ENCODE measurements around the gene NUMA1.
A peak's percentile ranks its signal among the peaks of the same experiment; 100 is the strongest.

NUMA1 gene

GRCh38 chr11:72001834-72002591 is 78.3 kb downstream of the NUMA1 start:
- DNase-seq (ENCODE audit: low read depth): no peak

GRCh38 chr11:72001285-72001684 is 79.1 kb downstream of the NUMA1 start:
- no peak for DNase-seq (ENCODE audit: low read depth)

GRCh38 chr11:72000202-72000867 is 80.0 kb downstream of the NUMA1 start:
- DNase-seq (ENCODE audit: low read depth): no peak

- no peak for DNase-seq (ENCODE audit: low read depth)
Measured at GRCh38 chr11:71999798-72000197, 80.5 kb downstream of the NUMA1 start.

- no peak for DNase-seq (ENCODE audit: low read depth)
Measured at GRCh38 chr11:71999362-71999761, 81.0 kb downstream of the NUMA1 start.

- no peak for DNase-seq (ENCODE audit: low read depth)
Measured at GRCh38 chr11:71998649-71999310, 81.6 kb downstream of the NUMA1 start, which contains the start of gene IL18BP. Gene IL18BP, plus strand, starts transcription at chr11:71998909. Its CDS starts 1,076 bp downstream, at chr11:71999985.

- DNase-seq (ENCODE audit: low read depth): no peak
Measured at GRCh38 chr11:71998061-71998460, 82.3 kb downstream of the NUMA1 start.

- no peak for DNase-seq (ENCODE audit: low read depth)
Measured at GRCh38 chr11:71997594-71997993, 82.7 kb downstream of the NUMA1 start.

GRCh38 chr11:71996946-71997345 is 83.4 kb downstream of the NUMA1 start:
- DNase-seq (ENCODE audit: low read depth): no peak

- DNase-seq (ENCODE audit: low read depth): no peak
Measured at GRCh38 chr11:71996517-71996916, 83.8 kb downstream of the NUMA1 start.

- no peak for DNase-seq (ENCODE audit: low read depth)
Measured at GRCh38 chr11:71995726-71996291, 84.5 kb downstream of the NUMA1 start.

GRCh38 chr11:71994786-71995185 is 85.6 kb downstream of the NUMA1 start:
- no peak for DNase-seq (ENCODE audit: low read depth)

GRCh38 chr11:71992136-71992730 is 88.1 kb downstream of the NUMA1 start:
- DNase-seq (ENCODE audit: low read depth): no peak

- no peak for DNase-seq (ENCODE audit: low read depth)
Measured at GRCh38 chr11:71991494-71991893, 88.8 kb downstream of the NUMA1 start.

- no peak for DNase-seq (ENCODE audit: low read depth)
Measured at GRCh38 chr11:71990701-71991100, 89.6 kb downstream of the NUMA1 start.

- DNase-seq (ENCODE audit: low read depth): peak; percentile 78
Measured at GRCh38 chr11:71988050-71988449, 92.3 kb downstream of the NUMA1 start.

- no peak for DNase-seq (ENCODE audit: low read depth)
Measured at GRCh38 chr11:71987521-71987920, 92.8 kb downstream of the NUMA1 start.

GRCh38 chr11:71986131-71986530 is 94.2 kb downstream of the NUMA1 start:
- no peak for DNase-seq (ENCODE audit: low read depth)

GRCh38 chr11:71979602-71980001 is 100.7 kb downstream of the NUMA1 start:
- no peak for DNase-seq (ENCODE audit: low read depth)

GRCh38 chr11:71979094-71979493 is 101.2 kb downstream of the NUMA1 start:
- DNase-seq (ENCODE audit: low read depth): no peak

- no peak for DNase-seq (ENCODE audit: low read depth)
Measured at GRCh38 chr11:71977743-71978418, 102.5 kb downstream of the NUMA1 start.

- DNase-seq (ENCODE audit: low read depth): no peak
Measured at GRCh38 chr11:71977090-71977489, 103.3 kb downstream of the NUMA1 start.

All from GM04503 (cell line).